ENCODE measurements around the gene SNAP91.

- TF ChIP-seq POLR2AphosphoS5 (IDR thresholded peaks at IDR 0.05; ENCODE audit: borderline replicate concordance, low read depth, low read length) (no peak), EZH2 (IDR thresholded peaks at IDR 0.05) (no peak), FOXP2 (optimal IDR thresholded peaks at IDR 0.05; ENCODE audit: control extremely low read depth, extremely low read length, insufficient read depth) (no peak)
Observed at GRCh38 chr6:83597511-83597910, 111.4 kb downstream of the SNAP91 start.
